ENCODE measurements around the gene KCNK10.

KCNK10 gene

GRCh38 chr14:88243946-88244345, 79.1 kb downstream of the KCNK10 start:
- Histone ChIP-seq H3K27me3 (ENCODE audit: insufficient read depth, poor library complexity, severe bottlenecking) (no peaks in the 10 kb centered on the region), H3K27ac (replicated peaks) (no peak overlapping the region), H3K4me3 (replicated peaks; ENCODE audit: insufficient read depth, low read length) (no peak overlapping the region)
- TF ChIP-seq, protein P1, sequence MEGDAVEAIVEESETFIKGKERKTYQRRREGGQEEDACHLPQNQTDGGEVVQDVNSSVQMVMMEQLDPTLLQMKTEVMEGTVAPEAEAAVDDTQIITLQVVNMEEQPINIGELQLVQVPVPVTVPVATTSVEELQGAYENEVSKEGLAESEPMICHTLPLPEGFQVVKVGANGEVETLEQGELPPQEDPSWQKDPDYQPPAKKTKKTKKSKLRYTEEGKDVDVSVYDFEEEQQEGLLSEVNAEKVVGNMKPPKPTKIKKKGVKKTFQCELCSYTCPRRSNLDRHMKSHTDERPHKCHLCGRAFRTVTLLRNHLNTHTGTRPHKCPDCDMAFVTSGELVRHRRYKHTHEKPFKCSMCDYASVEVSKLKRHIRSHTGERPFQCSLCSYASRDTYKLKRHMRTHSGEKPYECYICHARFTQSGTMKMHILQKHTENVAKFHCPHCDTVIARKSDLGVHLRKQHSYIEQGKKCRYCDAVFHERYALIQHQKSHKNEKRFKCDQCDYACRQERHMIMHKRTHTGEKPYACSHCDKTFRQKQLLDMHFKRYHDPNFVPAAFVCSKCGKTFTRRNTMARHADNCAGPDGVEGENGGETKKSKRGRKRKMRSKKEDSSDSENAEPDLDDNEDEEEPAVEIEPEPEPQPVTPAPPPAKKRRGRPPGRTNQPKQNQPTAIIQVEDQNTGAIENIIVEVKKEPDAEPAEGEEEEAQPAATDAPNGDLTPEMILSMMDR (IDR thresholded peaks at IDR 0.05; ENCODE audit: insufficient read depth, low read length), result no peak
- TF ChIP-seq SPI1 (IDR thresholded peaks at IDR 0.05; ENCODE audit: borderline replicate concordance, low read depth) (no peak), POLR2AphosphoS5 (IDR thresholded peaks at IDR 0.05; ENCODE audit: low read depth) (no peak), GABPA (IDR thresholded peaks at IDR 0.05; ENCODE audit: low read depth) (no peak)
- TF ChIP-seq, protein P2, sequence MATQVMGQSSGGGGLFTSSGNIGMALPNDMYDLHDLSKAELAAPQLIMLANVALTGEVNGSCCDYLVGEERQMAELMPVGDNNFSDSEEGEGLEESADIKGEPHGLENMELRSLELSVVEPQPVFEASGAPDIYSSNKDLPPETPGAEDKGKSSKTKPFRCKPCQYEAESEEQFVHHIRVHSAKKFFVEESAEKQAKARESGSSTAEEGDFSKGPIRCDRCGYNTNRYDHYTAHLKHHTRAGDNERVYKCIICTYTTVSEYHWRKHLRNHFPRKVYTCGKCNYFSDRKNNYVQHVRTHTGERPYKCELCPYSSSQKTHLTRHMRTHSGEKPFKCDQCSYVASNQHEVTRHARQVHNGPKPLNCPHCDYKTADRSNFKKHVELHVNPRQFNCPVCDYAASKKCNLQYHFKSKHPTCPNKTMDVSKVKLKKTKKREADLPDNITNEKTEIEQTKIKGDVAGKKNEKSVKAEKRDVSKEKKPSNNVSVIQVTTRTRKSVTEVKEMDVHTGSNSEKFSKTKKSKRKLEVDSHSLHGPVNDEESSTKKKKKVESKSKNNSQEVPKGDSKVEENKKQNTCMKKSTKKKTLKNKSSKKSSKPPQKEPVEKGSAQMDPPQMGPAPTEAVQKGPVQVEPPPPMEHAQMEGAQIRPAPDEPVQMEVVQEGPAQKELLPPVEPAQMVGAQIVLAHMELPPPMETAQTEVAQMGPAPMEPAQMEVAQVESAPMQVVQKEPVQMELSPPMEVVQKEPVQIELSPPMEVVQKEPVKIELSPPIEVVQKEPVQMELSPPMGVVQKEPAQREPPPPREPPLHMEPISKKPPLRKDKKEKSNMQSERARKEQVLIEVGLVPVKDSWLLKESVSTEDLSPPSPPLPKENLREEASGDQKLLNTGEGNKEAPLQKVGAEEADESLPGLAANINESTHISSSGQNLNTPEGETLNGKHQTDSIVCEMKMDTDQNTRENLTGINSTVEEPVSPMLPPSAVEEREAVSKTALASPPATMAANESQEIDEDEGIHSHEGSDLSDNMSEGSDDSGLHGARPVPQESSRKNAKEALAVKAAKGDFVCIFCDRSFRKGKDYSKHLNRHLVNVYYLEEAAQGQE (IDR thresholded peaks at IDR 0.05; ENCODE audit: insufficient replicate concordance, low read depth), result no peak
- DNase-seq (ENCODE audit: low read depth in 1 of 2, low spot score in 1 of 2), result no peak

DNA sequence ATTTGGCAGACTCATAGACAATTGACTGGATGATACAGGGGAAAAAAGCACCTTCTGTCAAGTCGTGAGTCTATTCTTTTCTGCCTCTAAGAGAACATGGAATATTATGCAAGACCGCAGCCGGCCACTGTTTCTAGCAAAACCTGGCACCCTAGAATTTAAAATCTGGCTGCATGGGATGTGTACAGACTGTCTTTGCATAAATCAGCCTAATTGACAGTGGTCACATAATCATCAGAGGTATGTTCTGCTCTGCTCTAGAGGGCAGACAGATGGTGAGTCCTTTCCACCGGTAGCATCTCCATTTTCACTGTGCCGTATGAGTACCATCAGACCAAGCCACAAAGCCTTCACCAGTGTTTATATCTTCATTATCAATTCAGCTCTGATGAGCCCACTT, 80.6 kb downstream of the KCNK10 start:
- TF ChIP-seq POLR2AphosphoS5 (IDR thresholded peaks at IDR 0.05; ENCODE audit: low read depth) (no peak), SPI1 (IDR thresholded peaks at IDR 0.05; ENCODE audit: borderline replicate concordance, low read depth) (no peak), GABPA (IDR thresholded peaks at IDR 0.05; ENCODE audit: low read depth) (no peak)
- TF ChIP-seq, protein P2 (IDR thresholded peaks at IDR 0.05; ENCODE audit: insufficient replicate concordance, low read depth), result no peak
- TF ChIP-seq, protein P1 (IDR thresholded peaks at IDR 0.05; ENCODE audit: insufficient read depth, low read length), result no peak
- no peak for DNase-seq (ENCODE audit: low read depth in 1 of 2, low spot score in 1 of 2)
- no peak overlapping the region for H3K27ac ChIP-seq (replicated peaks)
- H3K27me3 ChIP-seq (ENCODE audit: insufficient read depth, poor library complexity, severe bottlenecking), result no peaks in the 10 kb centered on the region
- H3K4me3 ChIP-seq (replicated peaks; ENCODE audit: insufficient read depth, low read length), result no peak overlapping the region

GRCh38 chr14:88241810-88242209, 81.3 kb downstream of the KCNK10 start:
- DNase-seq (ENCODE audit: low read depth in 1 of 2, low spot score in 1 of 2), result no peak
- TF ChIP-seq, protein P2 (IDR thresholded peaks at IDR 0.05; ENCODE audit: insufficient replicate concordance, low read depth), result no peak
- no peak for TF ChIP-seq GABPA (IDR thresholded peaks at IDR 0.05; ENCODE audit: low read depth)
- no peak for TF ChIP-seq SPI1 (IDR thresholded peaks at IDR 0.05; ENCODE audit: borderline replicate concordance, low read depth)
- TF ChIP-seq POLR2AphosphoS5 (IDR thresholded peaks at IDR 0.05; ENCODE audit: low read depth), result no peak
- H3K27ac ChIP-seq (replicated peaks), result no peak overlapping the region
- H3K27me3 ChIP-seq (ENCODE audit: insufficient read depth, poor library complexity, severe bottlenecking), result no peaks in the 10 kb centered on the region
- H3K4me3 ChIP-seq (replicated peaks; ENCODE audit: insufficient read depth, low read length), result no peak overlapping the region

Data from HL-60 (cell line).